Cardiac muscle cell (in vitro differentiated cells and primary cell): ENCODE results near the gene MZB1. TPM values are rescaled to one million over a fixed set of nuclear protein-coding genes. Genes with fewer than 3 reads are reported as not detected.
A peak's percentile ranks its signal among the peaks of the same experiment; 100 is the strongest.

Experiments
- DNase-seq, 2 donors: peaks; one replicate each; pipeline versions ENCODE4 v3.0.0 to v3.0.0-alpha.2; 2010 to 2017; ENCODE audit warnings: low read depth in 1 of 2, low spot score in 1 of 2
- H3K27ac ChIP-seq: fragments of 200-600 bp; sonication (generic); 2 replicates; pipeline ENCODE4 v1.5.1; 2016
- H3K27me3 ChIP-seq: fragments of 200-600 bp; sonication (generic); 2 replicates; pipeline ENCODE4 v1.6.0; 2016; ENCODE audit warnings: control low read depth
- H3K36me3 ChIP-seq: fragments of 200-600 bp; sonication (generic); 2 replicates; pipeline ENCODE4 v1.5.1; 2016; ENCODE audit warnings: control low read depth
- H3K4me1 ChIP-seq: fragments of 200-600 bp; sonication (generic); 2 replicates; pipeline ENCODE4 v1.8.1; 2017; ENCODE audit warnings: low read depth, mild to moderate bottlenecking, mixed run types
- H3K4me3 ChIP-seq: fragments of 200-600 bp; sonication (generic); 2 replicates; pipeline ENCODE4 v1.5.1; 2016; ENCODE audit warnings: mild to moderate bottlenecking
- H3K9me3 ChIP-seq: fragments of 200-600 bp; sonication (generic); 2 replicates; pipeline ENCODE4 v1.5.1; 2017; ENCODE audit warnings: low read depth, mild to moderate bottlenecking, control low read depth
- polyA plus RNA-seq: library from polyadenylated mRNA; unstranded; fragments of >200 nt; fragmentation: Nextera tagmentation; extraction: Ambion mirVana; gene quantifications from 2 replicates; pipeline ENCODE4 v1.2.1, GENCODE V29; 2016
- total RNA-seq: library from RNA; depleted of rRNA; stranded (reverse); fragments of >200 nt; gene quantifications from 2 replicates; pipeline ENCODE4 v1.2.3, GENCODE V29; 2016
- TF ChIP-seq, protein P1 (sequence below): IDR thresholded peaks from 2 replicates; pipeline ENCODE4 v1.5.1; 2012; ENCODE audit warnings: low read depth, mild to moderate bottlenecking, low read length

MZB1 gene
- total and polyA plus RNA-seq, 2 experiments from 2014 or later, result 1.3 to 5.3 TPM

GRCh38 chr5:139403418-139403786 is 13.7 kb upstream of the MZB1 start:
- Histone ChIP-seq H3K4me1 (peaks cover 6% of the 10 kb centered on the region), H3K9me3 (no peaks in the 10 kb centered on the region), H3K36me3 (peaks cover 4% of the 10 kb centered on the region), H3K27ac (peak overlapping the region; percentile 86), H3K27me3 (no peaks in the 10 kb centered on the region), H3K4me3 (peak overlapping the region; percentile 36)
- DNase-seq, result no peak
- TF ChIP-seq, protein P1, sequence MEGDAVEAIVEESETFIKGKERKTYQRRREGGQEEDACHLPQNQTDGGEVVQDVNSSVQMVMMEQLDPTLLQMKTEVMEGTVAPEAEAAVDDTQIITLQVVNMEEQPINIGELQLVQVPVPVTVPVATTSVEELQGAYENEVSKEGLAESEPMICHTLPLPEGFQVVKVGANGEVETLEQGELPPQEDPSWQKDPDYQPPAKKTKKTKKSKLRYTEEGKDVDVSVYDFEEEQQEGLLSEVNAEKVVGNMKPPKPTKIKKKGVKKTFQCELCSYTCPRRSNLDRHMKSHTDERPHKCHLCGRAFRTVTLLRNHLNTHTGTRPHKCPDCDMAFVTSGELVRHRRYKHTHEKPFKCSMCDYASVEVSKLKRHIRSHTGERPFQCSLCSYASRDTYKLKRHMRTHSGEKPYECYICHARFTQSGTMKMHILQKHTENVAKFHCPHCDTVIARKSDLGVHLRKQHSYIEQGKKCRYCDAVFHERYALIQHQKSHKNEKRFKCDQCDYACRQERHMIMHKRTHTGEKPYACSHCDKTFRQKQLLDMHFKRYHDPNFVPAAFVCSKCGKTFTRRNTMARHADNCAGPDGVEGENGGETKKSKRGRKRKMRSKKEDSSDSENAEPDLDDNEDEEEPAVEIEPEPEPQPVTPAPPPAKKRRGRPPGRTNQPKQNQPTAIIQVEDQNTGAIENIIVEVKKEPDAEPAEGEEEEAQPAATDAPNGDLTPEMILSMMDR, result no peak

DNA sequence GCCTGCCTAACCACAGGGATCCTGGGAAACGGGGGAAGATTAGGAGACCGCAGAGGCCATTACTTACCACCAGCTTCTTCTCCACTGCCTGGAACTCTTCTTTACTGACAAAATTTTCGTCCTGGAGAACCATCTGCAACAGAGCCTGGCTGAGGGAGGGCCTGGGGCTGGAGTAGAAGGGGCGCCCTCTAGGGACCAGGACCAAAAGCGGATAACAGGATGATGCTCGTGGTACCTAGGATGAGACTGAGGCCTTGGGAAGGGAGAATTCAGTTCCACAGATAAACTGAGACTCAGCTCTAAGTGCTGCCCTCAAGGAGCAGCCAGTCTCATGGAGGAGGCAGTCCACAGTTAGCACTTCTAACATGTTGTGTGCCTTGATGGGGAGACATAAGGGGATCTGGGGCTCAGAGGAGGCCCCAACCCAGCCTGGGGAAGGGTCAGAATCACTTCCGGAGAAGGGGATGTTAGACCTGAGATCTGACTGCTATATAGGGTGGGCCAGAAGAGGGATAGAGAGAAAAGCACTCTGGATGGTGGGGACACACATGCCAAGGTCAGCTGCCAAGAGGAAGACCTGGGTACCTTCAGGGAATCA is 12.9 kb upstream of the MZB1 start:
- Histone ChIP-seq H3K9me3 (no peaks in the 10 kb centered on the region), H3K4me3 (no peak overlapping the region), H3K27me3 (no peaks in the 10 kb centered on the region), H3K36me3 (peaks cover 4% of the 10 kb centered on the region), H3K27ac (peak overlapping the region; percentile 86), H3K4me1 (peaks cover 6% of the 10 kb centered on the region)
- TF ChIP-seq, protein P1, result peak; percentile 40
- DNase-seq, result peak in 1 of 2 donors; percentile 38

DNA sequence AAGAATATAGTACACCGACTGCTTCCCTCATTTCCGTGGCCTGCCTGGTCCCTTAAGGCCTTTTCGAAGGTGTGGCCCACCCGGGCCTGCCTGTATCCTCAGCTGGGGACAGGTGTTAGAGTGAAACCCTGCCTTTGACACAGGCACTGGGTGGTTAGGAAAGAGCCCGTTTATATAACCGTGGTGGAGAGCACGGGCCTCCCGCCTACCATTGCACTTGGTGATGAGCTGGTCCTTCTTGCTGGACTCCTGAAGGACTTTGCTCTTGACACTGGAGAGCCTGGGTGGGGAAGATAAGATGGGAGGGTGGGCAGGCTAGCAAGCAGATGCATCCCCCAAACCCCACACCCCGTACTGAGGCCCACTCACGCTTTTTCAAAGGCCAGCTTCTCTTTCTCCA is 11.8 kb upstream of the MZB1 start:
- Histone ChIP-seq H3K9me3 (no peaks in the 10 kb centered on the region), H3K36me3 (peaks cover 4% of the 10 kb centered on the region), H3K27ac (no peak overlapping the region), H3K27me3 (no peaks in the 10 kb centered on the region), H3K4me1 (peaks cover 6% of the 10 kb centered on the region), H3K4me3 (no peak overlapping the region)
- TF ChIP-seq, protein P1, result no peak
- DNase-seq, result no peak

GRCh38 chr5:139399501-139400121 is 9.9 kb upstream of the MZB1 start:
- no peak for DNase-seq
- H3K27me3 ChIP-seq, result no peaks in the 10 kb centered on the region
- no peak overlapping the region for H3K27ac ChIP-seq
- TF ChIP-seq, protein P1, result no peak
- peaks cover 4% of the 10 kb centered on the region for H3K4me1 ChIP-seq
- H3K9me3 ChIP-seq, result no peaks in the 10 kb centered on the region
- no peak overlapping the region for H3K4me3 ChIP-seq
- peaks cover 4% of the 10 kb centered on the region for H3K36me3 ChIP-seq

DNA sequence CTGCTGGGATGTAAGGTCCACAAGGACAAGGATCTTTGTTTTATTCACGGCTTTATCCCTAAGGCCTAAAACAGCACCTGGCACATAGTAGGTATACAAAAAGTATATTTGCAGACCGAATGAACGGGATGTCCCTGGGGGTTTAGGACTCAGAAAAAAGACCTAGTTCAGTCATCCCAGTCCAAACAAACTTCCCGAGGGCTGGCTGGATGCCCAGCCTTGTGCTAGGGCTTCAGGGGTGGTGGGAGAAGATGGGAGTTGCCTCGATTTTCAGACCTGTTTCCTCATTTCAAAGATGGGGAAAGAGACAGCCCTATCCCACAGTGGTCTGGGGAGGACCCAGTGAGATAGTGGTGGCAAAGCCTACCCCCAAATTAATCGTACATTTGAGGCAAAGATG is 8.2 kb upstream of the MZB1 start:
- peaks cover 11% of the 10 kb centered on the region for H3K27me3 ChIP-seq
- TF ChIP-seq, protein P1, result no peak
- no peaks in the 10 kb centered on the region for H3K4me1 ChIP-seq
- no peaks in the 10 kb centered on the region for H3K9me3 ChIP-seq
- peak in 1 of 2 donors; percentile 32 for DNase-seq
- peaks cover 4% of the 10 kb centered on the region for H3K36me3 ChIP-seq
- no peak overlapping the region for H3K4me3 ChIP-seq
- no peak overlapping the region for H3K27ac ChIP-seq
